Measurements from ENCODE around the gene EIF4G3. TPM values are rescaled to one million over a fixed set of nuclear protein-coding genes. Genes with fewer than 3 reads are reported as not detected.
"Not testable (repeated sequence)": the region's sequence is repeated elsewhere in the genome, so short reads cannot be mapped to it uniquely, and the experiment has no call there.

The EIF4G3 gene
- total RNA-seq, 1 experiment from 2014 or later = 22.6 TPM

- DNase-seq (ENCODE audit: low spot score) = no peak
Observed at GRCh38 chr1:20829946-20830345, 346.8 kb downstream of the EIF4G3 start.

GRCh38 chr1:20829531-20829930, 347.2 kb downstream of the EIF4G3 start:
- no peak for DNase-seq (ENCODE audit: low spot score)

- DNase-seq (ENCODE audit: low spot score) = no peak
Observed at GRCh38 chr1:20823845-20824244, 352.9 kb downstream of the EIF4G3 start.

- no peak for DNase-seq (ENCODE audit: low spot score)
Observed at GRCh38 chr1:20821466-20821865, 355.2 kb downstream of the EIF4G3 start.

DNA sequence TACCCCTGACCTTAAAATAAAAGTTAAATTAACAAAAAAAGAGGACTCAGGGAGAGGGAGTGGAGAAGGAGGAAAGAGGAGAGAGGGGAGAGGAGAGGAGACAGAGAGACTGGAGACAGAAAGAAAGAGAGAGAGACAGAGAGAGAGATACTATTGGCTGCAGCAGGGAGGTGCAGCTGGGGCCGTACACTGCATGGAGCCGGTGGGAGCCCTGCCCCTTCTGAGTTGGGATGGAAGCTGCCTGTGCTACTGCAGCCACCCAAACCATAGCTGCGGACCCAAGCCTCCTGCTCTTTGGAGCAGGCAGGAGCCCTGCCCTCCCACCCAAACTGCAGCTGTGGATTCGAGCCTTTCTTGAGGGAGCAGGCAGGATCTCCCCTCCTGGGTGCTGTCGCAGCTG, 356.9 kb downstream of the EIF4G3 start:
- DNase-seq (ENCODE audit: low spot score) = no peak

DNA sequence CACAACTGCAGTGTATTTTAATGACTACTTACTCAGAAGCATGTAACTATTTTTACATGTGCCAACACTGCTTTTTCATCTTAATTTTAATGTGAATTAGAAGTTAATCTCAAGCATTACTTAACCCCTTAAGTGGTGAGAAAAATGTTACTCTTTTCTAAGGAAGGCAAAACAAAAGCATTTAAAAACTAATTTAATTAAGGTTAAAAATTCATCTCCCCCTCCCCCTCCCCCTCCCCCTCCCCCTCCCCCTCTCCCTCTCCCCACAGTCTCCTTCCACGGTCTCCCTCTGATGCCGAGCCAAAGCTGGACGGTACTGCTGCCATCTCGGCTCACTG, 362.2 kb downstream of the EIF4G3 start:
- no peak for DNase-seq (ENCODE audit: low spot score)

GRCh38 chr1:20811916-20812315, 364.8 kb downstream of the EIF4G3 start:
- DNase-seq (ENCODE audit: low spot score) = no peak

DNA sequence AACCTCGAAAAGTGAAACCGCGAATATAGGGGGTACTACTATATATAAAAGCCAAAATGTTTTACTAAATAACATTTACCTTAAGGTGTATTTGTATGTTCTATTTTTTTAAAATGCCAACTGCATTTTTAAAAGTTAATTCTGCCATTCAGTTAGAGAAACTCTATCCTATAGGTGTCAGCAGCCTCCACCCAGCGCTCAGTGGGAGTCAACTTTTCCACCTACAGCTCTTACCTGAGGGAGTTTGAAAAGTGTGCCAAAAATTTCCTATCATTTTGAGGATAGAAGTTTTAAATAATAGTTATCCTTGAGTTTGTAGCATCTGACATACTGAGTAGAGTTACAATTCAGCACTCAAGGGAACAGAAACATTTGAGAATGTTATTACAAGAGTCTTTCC, 383.5 kb downstream of the EIF4G3 start:
- no peak for DNase-seq (ENCODE audit: low spot score)

- DNase-seq (ENCODE audit: low spot score) = no peak
Observed at GRCh38 chr1:20792196-20792595, 384.5 kb downstream of the EIF4G3 start.

- DNase-seq (ENCODE audit: low spot score) = no peak
Observed at GRCh38 chr1:20790785-20791184, 385.9 kb downstream of the EIF4G3 start.

DNA sequence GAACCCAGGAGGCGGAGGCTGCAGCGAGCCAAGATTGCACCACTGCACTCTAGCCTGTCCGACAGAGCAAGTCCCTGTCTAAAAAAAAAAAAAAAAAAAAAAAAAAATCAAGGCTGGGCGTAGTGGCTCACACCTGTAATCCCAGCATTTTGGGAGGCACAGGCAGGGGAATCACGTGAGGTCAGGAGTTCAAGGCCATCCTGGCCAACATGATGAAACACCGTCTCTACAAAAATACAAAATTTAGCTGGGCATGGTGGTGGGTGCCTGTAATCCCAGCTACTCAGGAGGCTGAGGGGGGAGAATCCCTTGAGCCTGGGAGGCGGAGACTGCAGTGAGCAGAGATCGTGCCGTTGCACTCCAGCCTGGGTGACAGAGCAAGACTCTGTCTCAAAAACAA, 387.1 kb downstream of the EIF4G3 start:
- DNase-seq (ENCODE audit: low spot score) = not testable (repeated sequence)

- DNase-seq (ENCODE audit: low spot score) = peak; percentile 39
Observed at GRCh38 chr1:20787840-20788795, 388.6 kb downstream of the EIF4G3 start.

DNA sequence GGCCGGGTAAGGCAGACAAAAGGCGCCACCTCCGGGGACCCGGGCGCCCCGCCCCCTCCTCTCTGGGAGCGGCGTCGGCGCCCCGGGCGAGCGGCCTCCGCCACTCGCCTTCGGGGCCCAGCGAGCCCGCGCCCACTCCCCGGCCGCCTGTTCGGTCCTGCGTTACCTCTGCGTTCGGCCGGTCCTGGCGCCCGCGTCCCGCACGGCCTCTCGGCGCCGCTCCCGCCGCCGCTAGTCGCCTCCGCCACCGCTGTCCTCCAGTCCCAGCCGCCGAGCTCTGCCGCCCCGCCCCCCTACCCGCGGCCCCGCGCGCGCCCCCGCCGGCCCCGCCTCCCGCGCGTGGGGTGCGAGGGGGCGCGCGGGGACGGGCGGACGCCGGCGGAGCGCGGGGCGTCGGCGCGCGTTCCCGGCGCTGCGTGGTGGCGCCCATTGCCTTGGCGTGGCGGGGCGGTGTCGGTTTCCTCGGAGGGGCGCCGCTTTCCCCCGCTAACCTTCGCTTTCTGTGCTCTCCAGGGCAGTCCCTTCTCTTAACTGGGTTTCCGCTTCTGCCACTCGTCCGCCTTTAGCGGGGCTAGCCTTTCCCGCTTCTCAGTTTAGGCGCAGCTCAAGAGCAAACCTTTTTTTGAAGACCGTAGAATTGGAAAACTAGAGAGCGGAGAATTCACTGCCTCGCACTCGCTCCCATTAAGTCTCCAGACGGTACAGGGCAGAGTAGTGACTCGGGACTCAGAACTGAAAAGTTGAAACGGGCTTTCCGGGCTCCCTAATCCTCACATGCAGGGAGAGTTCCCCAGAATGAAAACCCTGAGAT, 389.5 kb downstream of the EIF4G3 start, which contains the start of gene HP1BP3:
Gene HP1BP3 (minus strand): TSS at position 279 of the 811 bp plus-strand sequence. CDS start 6,867 bp downstream, outside the sequence.
- DNase-seq (ENCODE audit: low spot score) = peak; percentile 54

- DNase-seq (ENCODE audit: low spot score) = peak; percentile 91
Observed at GRCh38 chr1:20786253-20787028, 390.3 kb downstream of the EIF4G3 start.

- DNase-seq (ENCODE audit: low spot score) = no peak
Observed at GRCh38 chr1:20785907-20786252, 390.8 kb downstream of the EIF4G3 start.

- no peak for DNase-seq (ENCODE audit: low spot score)
Observed at GRCh38 chr1:20775700-20776099, 401.0 kb downstream of the EIF4G3 start.

DNA sequence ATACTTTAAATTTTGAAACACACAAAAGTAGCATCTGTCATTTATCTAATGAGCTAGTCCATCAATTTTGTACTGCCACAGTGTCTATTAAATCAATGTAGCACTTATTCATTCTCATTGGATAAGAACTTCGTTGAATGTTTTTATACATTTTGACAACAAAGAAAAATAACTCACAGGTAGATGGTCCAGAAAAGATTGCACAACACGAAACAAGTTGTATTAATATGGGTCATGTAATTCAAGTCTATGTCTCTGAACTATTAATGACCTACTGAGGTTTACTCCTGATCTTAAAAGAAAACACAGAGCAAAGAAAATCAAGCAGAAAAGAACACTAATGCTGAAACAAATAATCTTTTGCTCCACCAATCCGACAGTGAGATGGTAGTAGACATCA, 404.9 kb downstream of the EIF4G3 start:
- DNase-seq (ENCODE audit: low spot score) = no peak

GRCh38 chr1:20770314-20771087, 406.2 kb downstream of the EIF4G3 start:
- no peak for DNase-seq (ENCODE audit: low spot score)

- no peak for DNase-seq (ENCODE audit: low spot score)
Observed at GRCh38 chr1:20767271-20767670, 409.4 kb downstream of the EIF4G3 start.

DNA sequence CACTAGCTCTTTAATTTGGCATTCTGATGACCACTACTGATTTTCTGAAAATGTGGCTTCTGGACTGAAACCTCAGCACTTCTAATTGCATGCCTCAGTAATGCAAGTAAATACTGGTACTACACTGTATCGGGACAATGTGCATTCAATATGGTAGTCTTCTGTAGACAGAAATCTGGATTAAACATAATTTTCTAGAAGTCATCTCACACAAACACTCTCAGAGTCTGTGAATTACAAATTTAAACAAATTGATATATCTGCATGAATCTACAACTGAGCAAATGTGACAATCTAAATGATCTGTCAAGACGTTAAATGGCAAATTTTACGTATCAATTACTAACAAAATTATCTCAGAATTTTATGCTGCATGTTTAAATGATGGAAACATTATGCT, 413.3 kb downstream of the EIF4G3 start:
- DNase-seq (ENCODE audit: low spot score) = no peak

DNA sequence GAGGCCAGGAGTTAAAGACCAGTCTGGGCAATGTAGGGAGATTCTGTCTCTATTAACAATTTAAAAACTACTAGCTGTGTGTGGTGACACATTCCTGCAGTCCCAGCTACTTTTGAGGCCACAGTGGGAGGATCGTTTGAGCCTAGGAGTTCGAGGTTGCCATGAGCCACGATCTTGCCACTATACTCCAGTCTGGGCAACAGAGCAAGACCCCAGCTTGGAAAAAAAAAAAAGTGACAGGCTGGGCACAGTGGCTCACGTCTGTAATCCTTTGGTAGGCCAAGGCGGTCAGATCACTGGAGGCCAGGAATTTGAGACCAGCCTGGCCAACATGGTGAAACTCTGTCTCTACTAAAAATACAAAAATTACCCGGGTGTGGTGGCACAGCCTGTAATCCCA, 416.4 kb downstream of the EIF4G3 start:
- no peak for DNase-seq (ENCODE audit: low spot score)

All from H4 (cell line).